ENCODE measurements around the gene MAST1.

The MAST1 gene

GRCh38 chr19:12872941-12873890, 34.9 kb downstream of the MAST1 start:
- TF ChIP-seq CTCF (IDR thresholded peaks at IDR 0.05; ENCODE audit: borderline replicate concordance, control extremely low read depth, extremely low read depth, insufficient read depth, missing control alignments) = peak; percentile 2
- DNase-seq (ENCODE audit: low spot score) = peak; percentile 79
- in situ Hi-C loops (cut with MboI; ENCODE audit: low sequenced_read_pairs, unreplicated experiment) = no loop called here

GRCh38 chr19:12873891-12874745, 35.8 kb downstream of the MAST1 start:
- TF ChIP-seq CTCF (IDR thresholded peaks at IDR 0.05; ENCODE audit: borderline replicate concordance, control extremely low read depth, extremely low read depth, insufficient read depth, missing control alignments) = no peak
- no peak for DNase-seq (ENCODE audit: low spot score)
- in situ Hi-C loops (cut with MboI; ENCODE audit: low sequenced_read_pairs, unreplicated experiment) = no loop called here

- no peak for DNase-seq (ENCODE audit: low spot score)
- no peak for TF ChIP-seq CTCF (IDR thresholded peaks at IDR 0.05; ENCODE audit: borderline replicate concordance, control extremely low read depth, extremely low read depth, insufficient read depth, missing control alignments)
- in situ Hi-C loops (cut with MboI; ENCODE audit: low sequenced_read_pairs, unreplicated experiment) = no loop called here
Measured at GRCh38 chr19:12875086-12875485, 36.8 kb downstream of the MAST1 start.

GRCh38 chr19:12880551-12881171, 42.3 kb downstream of the MAST1 start:
- in situ Hi-C loops (cut with MboI; ENCODE audit: low sequenced_read_pairs, unreplicated experiment) = no loop called here
- TF ChIP-seq CTCF (IDR thresholded peaks at IDR 0.05; ENCODE audit: borderline replicate concordance, control extremely low read depth, extremely low read depth, insufficient read depth, missing control alignments) = no peak
- DNase-seq (ENCODE audit: low spot score) = no peak

GRCh38 chr19:12881172-12881808, 43.0 kb downstream of the MAST1 start, which contains the start of gene DNASE2:
TSS of gene DNASE2 (minus strand) at chr19:12881449. CDS start at chr19:12881375, 74 bp downstream.
- TF ChIP-seq CTCF (IDR thresholded peaks at IDR 0.05; ENCODE audit: borderline replicate concordance, control extremely low read depth, extremely low read depth, insufficient read depth, missing control alignments) = no peak
- peak; percentile 98 for DNase-seq (ENCODE audit: low spot score)
- in situ Hi-C loops (cut with MboI; ENCODE audit: low sequenced_read_pairs, unreplicated experiment) = no loop called here

Data from GM13976 (cell line).